HS-5 (cell line): ENCODE data around the gene TXNDC5.

Experiments used
- DNase-seq: peaks from one replicate; pipeline ENCODE4 v3.0.0-alpha.2; 2012; ENCODE audit warnings: low read depth

The TXNDC5 gene

DNA sequence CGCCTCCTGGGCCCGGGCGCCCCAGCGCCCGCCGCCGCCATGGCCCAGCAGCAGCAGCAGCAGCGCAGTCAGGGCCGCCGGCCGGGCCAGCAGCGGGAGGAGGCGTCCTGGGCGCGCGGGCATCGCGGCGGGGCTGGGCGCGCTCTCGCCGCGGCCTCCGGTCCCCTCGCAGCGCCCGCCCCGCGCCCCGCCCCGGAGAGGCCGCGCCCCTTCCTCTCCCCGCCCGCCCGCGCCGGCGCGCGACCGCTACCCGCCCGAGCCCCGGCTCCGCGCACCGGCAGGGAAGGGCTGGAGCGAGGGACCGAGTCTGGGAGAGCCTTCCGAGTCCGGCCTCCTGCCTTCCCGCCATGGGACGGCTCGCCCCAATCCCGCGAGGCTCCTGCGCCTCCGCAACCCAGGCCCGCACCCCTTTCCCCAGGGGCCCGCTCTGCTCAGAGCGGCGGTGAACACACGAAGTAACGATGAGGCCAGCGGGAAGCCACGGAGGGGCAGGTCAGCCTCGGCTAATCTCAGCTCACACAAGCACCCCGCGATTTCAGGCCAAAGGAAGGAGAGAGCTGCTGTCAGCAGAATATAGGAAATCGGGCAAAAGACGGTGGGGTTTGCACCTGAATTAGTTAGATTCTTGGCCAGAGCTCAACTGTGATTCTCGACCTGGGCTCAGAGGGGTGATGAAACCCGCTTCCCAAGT is at the start of gene TXNDC5:
Gene TXNDC5, minus strand, starts transcription at position 135 of the 691 bp plus-strand sequence. Its CDS starts 12 bp downstream, at position 123.
- peak; percentile 3 for DNase-seq

DNA sequence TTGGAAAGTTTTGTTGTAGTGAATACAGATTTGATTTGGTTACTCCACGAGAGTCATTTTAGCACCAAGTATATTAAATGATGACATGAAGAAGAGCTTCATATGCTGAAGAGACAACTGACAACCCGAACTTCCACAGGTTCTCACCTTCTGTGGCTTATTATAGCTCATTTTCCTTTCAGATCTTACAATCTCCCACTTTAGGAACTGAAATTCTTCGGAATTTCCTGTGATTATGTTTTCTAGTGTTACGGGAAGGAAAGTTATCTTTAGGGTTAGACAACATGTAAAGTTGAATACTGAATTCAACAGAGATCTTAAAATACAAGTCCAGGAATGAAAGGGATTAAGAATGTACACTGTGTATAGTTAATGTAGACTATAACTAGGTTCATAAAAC is 49.6 kb upstream of the TXNDC5 start:
- no peak for DNase-seq

DNA sequence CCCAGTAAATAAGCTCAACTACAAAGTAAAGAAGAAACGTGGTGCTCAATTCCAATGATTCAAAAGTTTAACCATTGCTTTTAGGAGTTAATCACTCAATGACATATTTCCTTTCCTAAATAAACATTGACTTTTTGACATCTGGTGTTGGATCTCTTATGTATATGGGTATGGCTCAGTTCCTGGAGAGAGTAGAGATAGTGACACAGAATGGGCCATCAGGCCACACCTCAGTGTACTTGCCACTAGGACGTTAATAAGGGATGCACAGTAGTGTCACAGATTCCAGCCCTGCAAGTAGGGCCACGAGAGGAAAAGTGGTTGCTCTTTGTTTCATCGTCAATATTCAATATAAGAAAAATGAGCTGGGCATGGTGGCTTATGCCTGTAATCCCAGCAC is 48.9 kb upstream of the TXNDC5 start:
- DNase-seq, result no peak

DNA sequence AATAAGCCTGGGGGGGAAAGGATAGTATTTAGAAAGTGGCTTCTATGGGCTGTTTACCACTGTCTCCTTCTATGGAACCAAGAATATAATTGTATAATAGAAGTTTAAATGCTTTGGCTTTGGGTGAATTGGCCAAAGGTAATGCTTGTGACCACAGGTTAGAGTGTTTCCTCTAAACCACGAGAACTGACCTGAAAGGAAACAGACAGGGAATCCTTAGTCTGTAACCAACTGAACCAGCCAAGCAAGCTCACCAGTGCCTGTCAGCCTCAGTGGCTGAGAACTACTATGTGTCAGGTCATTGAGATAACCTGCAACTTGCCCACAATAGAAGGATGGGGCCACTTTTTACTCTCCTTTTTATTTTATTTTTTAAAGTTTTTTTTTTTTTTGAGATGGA is 47.9 kb upstream of the TXNDC5 start:
- no peak for DNase-seq

DNA sequence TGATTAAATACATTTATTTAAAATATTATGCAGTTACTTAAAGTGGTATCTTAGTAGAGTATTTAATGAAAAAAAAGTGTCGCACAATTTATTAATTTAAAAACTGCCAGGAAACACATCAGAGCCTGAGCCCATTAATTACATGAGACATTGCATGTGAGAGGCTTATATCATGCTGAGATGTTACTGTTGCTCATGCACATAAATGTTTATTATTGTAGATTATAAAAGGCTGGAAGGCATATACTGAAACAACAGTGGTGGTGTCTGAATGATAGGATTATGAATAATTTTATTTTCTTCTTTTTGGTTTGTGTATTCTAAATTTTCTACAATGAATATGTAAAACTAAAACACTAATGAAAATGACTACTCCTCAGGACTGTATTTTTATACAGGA is 45.7 kb upstream of the TXNDC5 start:
- no peak for DNase-seq

DNA sequence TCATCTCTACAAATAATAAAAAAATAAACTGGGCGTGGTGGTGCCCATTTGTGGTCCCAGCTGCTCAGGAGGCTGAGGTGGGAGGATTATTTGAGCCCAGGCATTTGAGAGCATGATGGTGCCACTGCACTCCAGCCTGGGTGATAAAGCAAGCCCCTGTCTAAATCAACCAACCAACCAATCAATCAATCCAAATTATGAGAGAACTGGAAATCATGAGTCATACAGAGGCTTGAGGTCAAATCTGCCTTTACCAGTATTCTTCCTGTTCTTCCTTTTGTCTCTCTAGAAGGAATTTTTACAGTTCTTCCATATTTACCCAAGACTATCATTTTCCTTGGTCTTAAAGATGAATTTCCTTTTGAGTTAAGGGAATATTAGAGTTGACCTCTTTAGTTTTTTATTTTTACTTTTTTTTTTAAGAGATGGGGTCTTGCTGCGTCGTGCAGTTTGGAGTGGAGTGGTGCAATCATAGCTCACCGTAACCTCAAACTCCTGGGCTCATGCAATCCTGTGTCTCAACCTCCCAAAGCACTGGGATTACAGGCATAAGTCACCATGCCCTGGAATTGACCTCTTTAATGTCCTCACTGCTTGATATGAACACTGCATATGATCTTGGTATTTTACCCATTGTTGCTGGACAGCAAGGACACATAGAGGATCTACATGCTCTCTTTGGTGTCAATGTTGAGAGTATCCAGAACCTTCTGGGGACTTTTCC is 44.1 kb upstream of the TXNDC5 start:
- DNase-seq, result no peak

DNA sequence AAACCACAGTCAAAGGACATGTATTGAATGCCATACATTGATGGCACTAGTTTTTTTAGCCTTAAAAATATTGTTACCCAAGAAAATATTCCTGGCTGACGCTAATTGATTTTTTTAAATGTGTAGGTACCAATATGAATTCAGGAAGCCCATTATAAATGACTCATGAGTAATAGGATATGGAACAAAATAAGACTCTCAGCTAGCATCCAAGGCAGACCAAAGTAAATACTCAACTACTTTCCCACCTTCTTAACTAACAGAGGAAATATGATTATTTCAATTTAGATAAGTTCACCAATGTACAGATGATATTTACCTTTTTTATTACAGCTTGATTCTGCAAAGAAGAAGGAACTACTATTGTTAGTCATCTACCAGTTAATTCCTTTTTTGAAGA is 43.2 kb upstream of the TXNDC5 start:
- no peak for DNase-seq

DNA sequence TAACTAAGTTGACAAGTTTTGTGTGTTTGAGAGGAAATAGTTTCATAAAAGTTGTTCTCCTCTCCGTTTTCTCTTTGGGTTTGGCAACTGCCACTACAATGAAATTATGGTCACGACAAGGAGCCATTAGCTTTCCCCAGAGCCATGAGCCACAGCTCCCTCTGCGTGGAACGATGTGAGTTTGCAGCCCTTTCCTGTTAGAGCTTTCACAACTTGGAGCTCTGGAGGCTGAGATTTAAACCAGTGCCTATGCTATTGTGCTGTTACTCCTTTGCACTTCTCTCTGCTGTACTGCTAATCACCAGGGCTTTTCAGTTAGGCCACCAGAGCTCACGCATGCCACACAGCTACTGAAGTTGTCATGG is 29.3 kb upstream of the TXNDC5 start:
- no peak for DNase-seq

DNA sequence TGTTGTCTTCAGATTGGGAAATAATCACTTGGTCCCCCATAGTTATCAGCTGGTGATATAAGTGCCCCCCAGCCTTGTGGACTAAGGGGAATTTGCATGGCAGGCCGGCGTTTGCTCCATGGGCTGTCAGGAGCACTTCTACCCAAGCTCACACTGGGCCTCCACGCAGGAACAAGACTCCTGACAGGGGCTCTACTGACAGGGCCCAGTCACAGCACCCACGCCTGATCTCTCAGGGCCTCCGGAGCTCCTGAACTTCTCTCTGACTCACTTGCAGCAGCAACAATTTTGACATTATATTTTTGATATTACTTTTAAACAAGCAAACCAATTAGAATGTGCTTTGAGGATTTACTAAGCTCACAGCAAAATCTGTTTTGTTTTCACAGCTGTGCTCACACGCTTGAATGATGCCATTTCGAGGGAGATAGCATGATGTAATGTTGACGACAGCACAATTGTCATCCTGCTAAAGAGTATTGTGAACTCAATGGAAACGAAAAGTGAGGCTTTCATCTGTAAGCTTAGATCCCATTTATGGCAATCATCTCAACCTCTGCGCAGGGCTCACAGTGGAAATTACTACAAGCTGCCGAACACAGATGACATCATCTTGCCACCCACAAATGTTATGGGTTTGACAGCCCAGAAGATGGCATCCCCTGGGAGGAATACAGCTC is 28.7 kb upstream of the TXNDC5 start:
- DNase-seq, result no peak

DNA sequence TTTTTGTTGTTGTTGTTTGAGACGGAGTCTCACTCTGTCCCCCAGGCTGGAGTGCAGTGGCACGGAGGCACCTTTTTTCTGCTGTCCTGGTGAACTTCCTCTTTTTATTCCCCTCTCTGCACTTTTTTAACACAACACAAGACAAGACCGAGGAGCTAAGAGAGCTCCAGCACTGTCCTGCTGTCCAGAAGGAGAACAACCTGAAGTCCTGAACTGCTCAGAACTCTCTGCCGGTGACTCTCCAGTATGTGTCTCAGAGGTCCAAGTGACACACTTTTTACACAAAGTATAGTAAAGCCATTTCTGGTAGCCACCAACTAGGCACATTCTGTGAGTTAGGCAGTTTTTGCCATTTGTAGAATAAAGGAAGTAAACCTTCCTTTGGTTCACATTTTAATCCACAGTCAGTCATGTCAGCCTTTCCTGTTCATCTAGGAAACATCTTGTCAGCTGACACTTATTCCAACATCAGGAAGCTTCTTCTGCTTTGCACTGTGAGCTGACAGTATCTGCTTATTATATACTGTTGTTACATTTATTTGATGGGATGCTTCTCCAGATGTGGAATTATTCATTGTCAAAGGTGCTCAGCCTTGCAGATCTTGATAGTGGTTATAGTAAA is 28.1 kb upstream of the TXNDC5 start:
- DNase-seq, result no peak

DNA sequence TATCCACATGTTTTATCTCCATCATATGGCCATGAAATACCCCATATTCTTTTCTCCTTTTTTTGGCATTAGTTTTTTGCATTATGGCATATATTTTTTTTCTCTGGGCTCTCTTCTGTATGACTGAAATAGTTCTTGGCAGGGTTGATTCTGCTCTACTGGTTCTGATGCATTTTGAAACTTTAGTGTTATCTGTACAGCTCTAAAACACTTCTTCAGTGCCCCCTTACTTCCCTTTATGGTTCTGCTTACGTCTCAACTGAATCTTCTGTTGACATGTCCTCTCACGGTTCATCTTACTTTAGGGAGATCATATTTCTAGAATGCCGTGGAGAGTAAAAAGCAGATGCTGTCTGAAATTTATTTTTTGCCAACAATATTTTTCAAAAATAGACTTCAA is 23.2 kb upstream of the TXNDC5 start:
- no peak for DNase-seq

DNA sequence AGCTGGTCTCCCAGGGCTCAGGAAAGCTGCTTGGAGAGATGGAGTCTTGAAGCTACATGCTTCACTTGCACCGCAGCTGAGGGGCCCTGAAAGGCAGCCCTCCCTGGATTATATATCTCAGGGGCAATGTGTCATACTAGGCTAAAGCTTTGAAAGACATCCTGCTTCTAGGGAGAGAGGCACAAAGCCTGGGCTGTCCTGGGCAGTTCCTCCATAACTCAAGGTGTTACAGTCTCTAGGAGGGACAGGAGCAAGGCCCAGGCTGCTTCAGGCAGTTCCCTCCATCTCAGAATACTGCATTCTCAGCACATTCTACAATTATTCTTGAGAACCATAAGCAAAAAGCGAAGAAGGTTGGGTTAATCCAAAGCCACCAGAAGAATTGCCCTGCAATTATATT is 22.0 kb upstream of the TXNDC5 start:
- no peak for DNase-seq

DNA sequence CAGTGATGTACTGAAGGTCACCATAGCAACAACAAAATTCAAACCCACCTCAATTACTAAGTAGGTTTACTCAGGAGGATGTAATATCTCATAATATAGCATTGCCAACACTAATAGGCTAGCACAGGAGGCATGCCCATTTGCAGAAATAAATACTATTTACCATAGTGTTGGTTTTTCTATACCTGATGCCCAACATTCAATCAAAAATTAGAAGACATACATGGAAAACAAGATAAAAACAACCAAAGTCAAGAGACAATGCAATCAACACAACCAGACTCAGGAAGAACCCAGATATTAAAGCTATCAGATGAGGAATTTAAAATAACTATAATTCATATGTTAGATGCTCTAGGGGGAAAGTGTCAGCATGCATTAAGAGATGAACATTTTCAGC is 14.3 kb upstream of the TXNDC5 start:
- DNase-seq, result no peak

DNA sequence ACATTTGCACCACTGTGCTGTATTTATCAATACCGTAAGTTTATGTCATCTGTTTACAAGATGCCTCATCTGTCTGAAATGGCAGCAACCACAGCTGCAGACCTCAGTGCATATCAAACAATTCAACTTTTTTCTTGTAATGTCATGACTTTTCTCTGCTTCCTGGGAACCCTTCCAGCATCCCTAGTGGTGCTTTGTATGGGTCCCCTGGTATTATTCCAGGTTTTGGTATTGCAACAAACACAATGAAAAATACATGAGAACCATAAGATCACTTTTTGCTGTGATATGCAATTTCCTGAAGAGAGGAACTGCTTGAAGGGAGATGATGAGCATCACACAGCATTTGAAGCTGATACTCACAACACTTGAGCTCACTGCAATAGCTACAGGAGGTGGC is 12.0 kb upstream of the TXNDC5 start:
- no peak for DNase-seq

DNA sequence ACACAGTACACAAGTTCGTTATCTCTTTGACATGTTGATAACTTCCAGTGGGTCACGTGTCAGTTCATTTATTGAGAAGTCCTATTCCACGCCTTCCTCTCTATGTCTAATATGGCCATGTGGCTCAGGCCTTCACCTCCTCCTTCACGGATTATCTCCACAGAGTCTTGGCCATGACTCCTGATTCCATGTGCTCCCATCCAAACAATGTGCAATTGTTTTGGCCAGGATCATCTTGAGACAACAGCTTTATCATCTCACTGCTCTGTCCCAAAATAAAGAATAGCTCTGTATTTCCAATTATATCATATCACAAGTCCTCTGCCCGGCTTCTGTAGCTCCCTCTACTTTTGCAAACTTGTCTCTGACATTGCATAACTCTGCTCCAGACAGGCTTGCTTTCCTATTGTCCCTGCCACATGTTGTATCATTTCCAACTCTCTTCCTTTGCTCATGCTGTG is 11.1 kb upstream of the TXNDC5 start:
- no peak for DNase-seq

DNA sequence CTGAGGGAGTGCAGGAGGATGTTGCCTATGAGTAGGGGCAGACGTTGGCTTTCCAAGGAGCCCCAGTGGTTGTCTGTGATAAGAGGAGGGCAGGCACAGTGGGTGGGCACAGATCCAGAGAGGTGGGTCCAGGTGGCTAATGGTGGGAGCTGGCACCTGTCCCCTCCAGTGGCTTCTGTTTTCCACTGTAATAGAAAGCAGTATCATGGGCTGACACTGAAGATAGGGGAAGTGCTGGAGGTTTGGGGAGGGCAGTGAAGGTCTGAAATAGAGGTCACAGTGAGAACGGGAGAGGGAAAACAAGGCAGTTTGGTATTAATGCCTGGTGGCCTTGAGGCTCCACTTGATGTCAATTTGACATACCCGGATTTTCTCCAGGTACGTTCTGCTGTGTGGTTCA is 10.5 kb upstream of the TXNDC5 start:
- DNase-seq, result no peak

DNA sequence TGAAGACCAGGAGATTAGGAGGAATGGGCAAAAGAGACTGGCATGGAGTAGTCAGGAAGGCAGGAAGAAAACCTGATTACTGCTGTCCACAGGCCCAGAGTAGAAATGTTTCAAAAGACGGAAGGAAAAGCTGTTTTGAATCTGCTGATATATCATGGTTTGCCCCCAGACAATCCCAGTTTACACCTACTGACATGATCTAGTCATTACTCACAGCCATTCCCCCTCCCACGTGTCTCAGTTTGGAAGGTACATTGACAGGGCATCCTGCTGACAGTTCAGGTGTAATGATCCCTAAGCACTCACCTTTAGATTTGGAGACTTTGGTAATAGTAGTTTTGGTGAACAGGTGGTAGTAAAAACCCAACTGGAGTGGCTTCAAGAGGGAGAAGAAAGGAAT is 9.8 kb upstream of the TXNDC5 start:
- no peak for DNase-seq

DNA sequence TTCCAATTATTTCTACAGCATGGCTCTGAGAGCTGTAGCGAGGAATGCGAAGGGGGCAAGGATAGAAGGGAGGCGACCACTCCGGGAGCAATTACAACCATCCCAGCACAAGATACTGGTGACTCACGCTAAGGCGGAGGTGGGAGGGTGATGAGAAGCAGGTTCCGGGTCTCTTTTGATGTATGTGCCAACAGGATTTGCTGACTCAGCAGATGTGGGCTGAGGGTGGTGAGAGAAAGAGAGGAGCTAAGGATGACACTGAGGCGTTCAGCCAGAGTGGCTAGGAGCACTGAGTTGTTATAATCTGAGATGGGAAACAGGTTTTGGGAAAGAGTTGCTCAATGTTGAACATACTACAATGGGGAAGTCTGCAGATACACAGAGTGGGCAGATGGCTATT is 9.3 kb upstream of the TXNDC5 start:
- no peak for DNase-seq

DNA sequence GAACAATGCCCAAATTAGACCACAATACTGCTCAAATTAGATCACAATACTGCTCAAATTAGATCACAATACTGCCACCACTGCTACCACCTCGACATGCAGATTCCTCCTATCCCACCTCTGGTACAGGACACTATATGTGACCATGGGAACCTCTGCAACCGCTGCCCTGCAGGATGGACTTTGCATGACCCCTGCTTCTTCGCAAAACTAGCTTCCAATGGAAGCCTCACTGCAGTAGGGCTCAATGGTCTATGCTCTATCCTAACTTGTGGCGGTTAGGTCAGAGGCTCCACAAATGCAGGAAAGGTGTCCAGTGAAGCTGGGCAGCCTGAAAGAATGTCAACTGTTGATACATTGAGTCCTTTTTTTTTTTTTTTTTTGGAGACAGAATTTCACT is 7.8 kb upstream of the TXNDC5 start:
- no peak for DNase-seq

DNA sequence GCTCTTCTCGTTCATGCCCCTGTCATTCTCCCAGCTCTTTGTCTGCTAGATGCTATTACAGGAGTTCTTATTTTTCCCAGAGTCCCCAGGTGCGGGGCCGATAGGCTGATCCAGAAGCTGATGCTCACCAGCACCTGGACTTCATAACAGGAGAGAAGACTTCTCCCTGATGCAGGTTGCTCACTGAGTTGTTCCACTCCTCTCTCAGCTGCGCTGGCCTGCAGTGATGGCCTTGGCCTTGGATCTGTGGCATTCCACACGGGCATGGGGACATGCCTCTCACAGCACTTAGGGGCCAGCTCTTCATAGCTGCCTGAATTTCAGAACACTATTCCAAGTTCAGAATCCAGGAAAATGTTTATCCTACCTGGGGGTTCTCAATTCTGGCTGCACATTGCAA is 7.1 kb upstream of the TXNDC5 start:
- no peak for DNase-seq

DNA sequence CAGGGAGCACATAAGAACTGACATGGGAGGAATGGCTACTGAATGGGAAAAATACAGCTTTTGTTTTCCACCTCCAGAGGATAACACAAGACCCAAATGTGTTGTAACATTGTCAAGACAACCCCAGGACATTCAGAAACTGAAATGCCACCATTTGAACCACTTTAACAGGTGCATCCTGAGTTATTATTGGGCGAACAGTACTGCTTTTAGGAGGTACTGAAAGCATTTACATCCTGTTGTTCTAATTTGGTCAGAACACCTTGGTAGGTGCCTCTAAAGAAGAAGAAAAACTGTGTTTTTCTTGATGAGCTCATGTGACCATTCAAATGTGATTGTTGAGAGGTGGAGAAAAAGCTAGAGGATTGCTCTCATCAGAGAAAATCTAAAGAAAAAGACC is 6.4 kb upstream of the TXNDC5 start:
- DNase-seq, result no peak

DNA sequence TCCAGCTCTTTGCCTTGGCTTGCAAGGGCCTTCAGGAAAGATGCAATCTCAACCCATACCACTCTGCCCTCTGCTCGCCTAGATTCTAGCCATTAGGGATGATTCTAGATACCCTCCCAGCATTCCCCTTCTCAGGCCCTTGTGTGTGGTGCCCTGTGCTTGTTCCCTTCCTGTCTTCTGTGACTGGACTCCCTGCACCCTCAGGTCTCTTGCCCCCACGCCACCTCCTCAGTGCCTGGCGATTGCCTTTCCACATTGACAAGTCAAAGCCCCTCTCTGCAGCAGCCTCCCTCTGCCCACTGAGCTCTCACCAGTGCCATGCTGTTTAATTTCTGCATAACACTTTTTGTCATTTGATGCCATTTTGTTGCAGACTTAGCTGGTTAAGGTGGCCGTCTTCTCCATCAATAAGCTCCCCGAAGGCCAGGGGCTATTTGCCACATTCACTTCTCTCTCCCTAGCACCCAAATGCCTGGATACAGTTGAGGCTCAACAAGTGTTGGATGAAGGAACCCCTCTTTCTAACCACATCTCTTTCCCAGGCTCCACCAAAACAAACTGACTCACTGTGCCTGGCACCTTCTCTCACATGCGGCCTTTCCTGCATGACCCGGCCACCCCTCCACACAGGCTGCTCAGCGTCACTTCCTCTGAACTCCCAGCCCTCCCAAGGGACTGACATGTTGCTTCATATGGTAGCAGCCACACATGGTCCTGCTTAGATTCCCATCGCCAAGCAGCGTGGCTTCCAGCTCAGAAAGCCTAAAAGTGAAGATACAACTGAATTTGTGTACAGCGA is 4.6 kb upstream of the TXNDC5 start:
- peak; percentile 57 for DNase-seq
